GM18498 (cell line): ENCODE results near the gene AFF2.

Experiments used
- ATAC-seq: cut with Tn5 transposase; IDR thresholded peaks from one replicate; pipeline ENCODE4 v1.9.1; 2021; ENCODE audit warnings: mild to moderate bottlenecking, moderate library complexity; ENCODE audit not compliant: unreplicated experiment

Gene AFF2

GRCh38 chrX:148815218-148815961 is 315.0 kb downstream of the AFF2 start:
- ATAC-seq = no peak

DNA sequence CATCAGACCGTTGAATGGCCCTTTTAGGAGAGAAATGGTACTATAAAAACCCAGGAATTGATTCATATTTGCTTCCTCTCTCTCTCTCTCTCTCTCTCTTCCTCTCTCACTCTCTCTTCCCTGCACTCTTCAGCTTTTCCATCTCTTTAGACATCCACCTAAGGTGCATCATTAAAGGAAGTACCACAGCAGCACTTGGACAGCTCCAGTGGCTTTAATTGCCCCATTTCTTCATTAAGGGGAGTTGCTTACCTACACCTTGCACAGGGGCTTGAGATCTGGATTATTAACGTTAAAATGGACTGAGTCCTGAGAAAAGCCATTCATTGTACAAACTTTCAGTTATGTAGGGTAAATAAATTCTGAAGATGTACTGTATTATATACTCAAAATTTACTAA is 323.6 kb downstream of the AFF2 start:
- ATAC-seq = no peak

DNA sequence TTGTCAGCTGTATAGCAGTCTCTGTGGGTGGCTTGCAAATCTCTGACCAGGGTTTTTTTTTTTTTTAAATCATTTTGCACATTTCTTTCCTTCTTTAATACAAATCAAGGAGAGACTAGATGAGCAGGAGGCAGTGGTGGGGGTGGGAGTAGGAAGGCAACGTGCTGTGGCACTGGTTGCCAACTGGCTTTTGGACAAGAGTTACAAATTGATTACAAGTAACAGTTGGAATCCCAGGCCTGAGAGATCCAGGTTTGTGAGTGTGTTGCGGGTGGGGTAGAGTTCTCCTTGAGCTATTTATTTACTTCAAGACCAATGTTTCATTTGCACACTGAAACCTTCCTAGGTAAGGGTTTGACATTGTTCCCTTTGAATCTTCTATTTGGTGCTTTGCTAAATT is 325.3 kb downstream of the AFF2 start:
- ATAC-seq = no peak

GRCh38 chrX:148836741-148837140 is 336.3 kb downstream of the AFF2 start:
- no peak for ATAC-seq

GRCh38 chrX:148850631-148851030 is 350.2 kb downstream of the AFF2 start:
- ATAC-seq = no peak

- ATAC-seq = no peak
Measured at GRCh38 chrX:148854306-148854705, 353.9 kb downstream of the AFF2 start.

- ATAC-seq = no peak
Measured at GRCh38 chrX:148856505-148856904, 356.1 kb downstream of the AFF2 start.

GRCh38 chrX:148865277-148866210 is 365.1 kb downstream of the AFF2 start:
- no peak for ATAC-seq

DNA sequence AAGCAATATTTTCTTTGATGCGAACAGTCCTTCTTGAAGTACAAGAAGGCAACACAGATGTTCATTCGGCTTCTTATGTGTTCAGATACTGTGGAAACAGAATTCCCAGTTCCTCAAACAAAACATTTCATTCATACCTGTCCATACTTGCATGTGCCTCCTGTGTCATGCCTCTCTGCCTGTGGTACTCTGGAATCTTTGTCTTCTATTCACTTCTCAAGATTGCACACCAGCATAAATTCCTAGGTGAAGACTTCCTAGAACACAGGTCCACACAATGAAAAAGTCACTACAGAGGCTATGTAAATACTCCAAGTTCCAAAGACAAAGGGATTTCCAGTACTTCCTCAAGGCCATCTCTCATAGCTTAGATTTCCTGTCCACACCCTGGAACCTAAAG is 367.2 kb downstream of the AFF2 start:
- no peak for ATAC-seq

- no peak for ATAC-seq
Measured at GRCh38 chrX:148871422-148872160, 371.2 kb downstream of the AFF2 start.

- no peak for ATAC-seq
Measured at GRCh38 chrX:148872161-148872535, 371.7 kb downstream of the AFF2 start.

DNA sequence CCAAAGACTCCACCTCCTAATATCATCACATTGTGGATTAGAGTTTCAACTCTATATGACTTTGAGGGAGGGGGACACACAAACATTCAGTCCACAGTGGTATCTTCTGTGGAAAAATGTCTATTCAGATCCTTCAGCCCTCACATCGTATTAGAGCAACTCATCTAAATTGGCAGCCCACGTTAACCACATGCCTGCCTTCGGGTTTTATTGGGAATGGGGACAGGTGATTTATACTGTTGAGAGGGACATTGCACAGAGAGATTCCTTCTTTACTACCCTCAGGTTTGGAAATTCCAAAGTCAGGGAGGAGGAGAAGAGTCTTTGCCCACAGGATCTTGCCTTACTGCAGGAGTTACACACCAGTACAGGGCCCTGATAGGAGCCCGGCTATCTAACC is 372.5 kb downstream of the AFF2 start:
- no peak for ATAC-seq

GRCh38 chrX:148874636-148875246 is 374.3 kb downstream of the AFF2 start:
- ATAC-seq = no peak

DNA sequence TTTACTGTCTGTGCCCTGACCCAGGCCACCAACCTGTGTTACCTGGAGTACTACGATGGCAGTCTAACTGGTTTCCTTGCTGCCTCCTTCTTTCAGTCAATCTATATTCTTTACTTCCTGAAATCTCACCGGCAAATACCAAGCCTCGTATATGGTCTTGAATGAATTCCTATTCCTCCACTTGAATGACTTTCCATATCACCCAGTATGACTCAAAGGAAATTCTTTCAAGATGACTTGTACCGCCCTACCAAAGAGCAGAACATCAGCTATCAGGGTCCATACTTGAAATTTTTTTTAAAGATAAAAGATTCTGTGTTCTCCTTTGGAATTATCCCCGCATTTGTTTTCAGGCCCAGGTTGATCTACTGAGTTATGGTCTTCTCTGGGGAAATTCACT is 378.0 kb downstream of the AFF2 start:
- no peak for ATAC-seq

DNA sequence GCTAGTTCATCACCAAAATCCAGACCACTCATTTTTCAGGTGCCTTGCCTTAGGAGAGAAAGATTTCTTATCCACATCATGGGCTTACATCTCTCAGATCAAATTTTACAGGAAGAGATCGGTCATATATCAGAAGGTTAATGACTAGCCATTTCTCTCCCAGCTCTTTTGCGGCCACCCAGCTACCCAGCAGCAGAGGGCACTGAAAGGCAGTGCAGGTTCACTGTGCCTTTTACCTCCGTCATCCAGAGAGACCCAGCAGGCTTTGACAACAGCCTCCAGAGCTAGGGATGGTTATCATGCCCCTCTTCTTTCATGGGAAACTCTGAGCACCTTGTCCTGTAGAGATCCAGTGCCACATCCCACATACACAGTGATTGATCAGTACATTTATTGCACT is 384.8 kb downstream of the AFF2 start:
- ATAC-seq = no peak

- no peak for ATAC-seq
Measured at GRCh38 chrX:148893395-148893794, 393.0 kb downstream of the AFF2 start.

- ATAC-seq = no peak
Measured at GRCh38 chrX:148902581-148902980, 402.2 kb downstream of the AFF2 start.

GRCh38 chrX:148903176-148903575 is 402.8 kb downstream of the AFF2 start:
- no peak for ATAC-seq

GRCh38 chrX:148904421-148905111 is 404.1 kb downstream of the AFF2 start:
- no peak for ATAC-seq

GRCh38 chrX:148905400-148905799 is 405.0 kb downstream of the AFF2 start:
- no peak for ATAC-seq
